HepG2 (cell line): ENCODE data around the gene HAS3. TPM values are rescaled to one million over a fixed set of nuclear protein-coding genes. Genes with fewer than 3 reads are reported as not detected.

Experiments used
- BORCS8-MEF2B ChIP-seq: sonication (generic); formaldehyde crosslinking; IDR thresholded peaks from 2 replicates; pipeline ENCODE4 v1.8.0; 2022; ENCODE audit warnings: mild to moderate bottlenecking, missing genetic modification reagents
- CAMTA2 ChIP-seq: sonication (generic); formaldehyde crosslinking; IDR thresholded peaks from 2 replicates; pipeline ENCODE4 v1.4.0; 2020; ENCODE audit warnings: mild to moderate bottlenecking, missing genetic modification reagents, borderline replicate concordance
- GTF2F1 ChIP-seq: fragments of 150-350 bp; IDR thresholded peaks from 2 replicates; pipeline ENCODE4 v1.6.1; 2014; ENCODE audit warnings: low read length
- HHEX ChIP-seq: IDR thresholded peaks from 2 replicates; pipeline ENCODE4 v1.6.1; 2016; ENCODE audit warnings: control low read depth
- JUNB ChIP-seq: sonication (generic); formaldehyde crosslinking; IDR thresholded peaks from 2 replicates; pipeline ENCODE4 v1.8.0; 2022; ENCODE audit warnings: missing genetic modification reagents, mild to moderate bottlenecking, borderline replicate concordance
- PLSCR1 ChIP-seq: sonication (generic); formaldehyde crosslinking; IDR thresholded peaks from 2 replicates; pipeline ENCODE4 v1.5.0; 2020; ENCODE audit warnings: missing genetic modification reagents, mild to moderate bottlenecking, borderline replicate concordance
- RXRA ChIP-seq: sonication (generic); formaldehyde crosslinking; IDR thresholded peaks from 2 replicates; pipeline ENCODE4 v1.5.1; 2020; ENCODE audit warnings: missing genetic modification reagents
- SMAD9 ChIP-seq: sonication (generic); formaldehyde crosslinking; IDR thresholded peaks from 2 replicates; pipeline ENCODE4 v1.5.1; 2020; ENCODE audit warnings: mild to moderate bottlenecking, missing genetic modification reagents
- ZHX2 ChIP-seq, 2 experiments: sonication (generic) in 1 of 2; formaldehyde crosslinking in 1 of 2; IDR thresholded peaks; 2 replicates each; pipeline versions ENCODE4 v1.6.1 to v1.9.0; 2014 to 2022; ENCODE audit warnings: antibody characterized with exemption in 1 of 2, borderline replicate concordance in 1 of 2, inconsistent platforms in 1 of 2, low read depth in 1 of 2, missing genetic modification reagents in 1 of 2
- ZKSCAN1 ChIP-seq: fragments of 150-350 bp; IDR thresholded peaks from 2 replicates; pipeline ENCODE4 v1.6.1; 2014; ENCODE audit warnings: low read length
- ZNF160 ChIP-seq: sonication (generic); formaldehyde crosslinking; IDR thresholded peaks from 2 replicates; pipeline ENCODE4 v1.8.0; 2022; ENCODE audit warnings: mild to moderate bottlenecking, inconsistent platforms, missing genetic modification reagents
- ZNF331 ChIP-seq: sonication (generic); formaldehyde crosslinking; IDR thresholded peaks from 2 replicates; pipeline ENCODE4 v1.4.0; 2020; ENCODE audit warnings: missing genetic modification reagents
- ZNF335 ChIP-seq: sonication (generic); formaldehyde crosslinking; IDR thresholded peaks from 2 replicates; pipeline ENCODE4 v1.4.0; 2020; ENCODE audit warnings: missing genetic modification reagents
- ZNF605 ChIP-seq: sonication (generic); formaldehyde crosslinking; IDR thresholded peaks from 2 replicates; pipeline ENCODE4 v1.8.0; 2022; ENCODE audit warnings: mild to moderate bottlenecking, missing genetic modification reagents
- ZNF614 ChIP-seq: IDR thresholded peaks from 2 replicates; pipeline ENCODE4 v1.6.1; 2018; ENCODE audit warnings: missing biosample characterization, missing genetic modification reagents, inconsistent platforms, borderline replicate concordance
- ZNF639 ChIP-seq: conservative IDR thresholded peaks from 2 replicates; pipeline ENCODE4 v1.6.1; 2018; ENCODE audit warnings: missing genetic modification reagents
- ZNF674 ChIP-seq: sonication (generic); formaldehyde crosslinking; IDR thresholded peaks from 2 replicates; pipeline ENCODE4 v1.5.0; 2020; ENCODE audit warnings: low read depth, mild to moderate bottlenecking, missing genetic modification reagents
- ZNF788 ChIP-seq: sonication (generic); formaldehyde crosslinking; IDR thresholded peaks from 2 replicates; pipeline ENCODE4 v1.5.0; 2020; ENCODE audit warnings: mild to moderate bottlenecking, missing genetic modification reagents, borderline replicate concordance
- ZNF816 ChIP-seq: sonication (generic); formaldehyde crosslinking; IDR thresholded peaks from 2 replicates; pipeline ENCODE4 v1.8.0; 2022; ENCODE audit warnings: missing genetic modification reagents, mild to moderate bottlenecking, borderline replicate concordance
- ZZZ3 ChIP-seq: sonication (generic); formaldehyde crosslinking; IDR thresholded peaks from 2 replicates; pipeline ENCODE4 v1.4.0; 2020; ENCODE audit warnings: missing genetic modification reagents, mild to moderate bottlenecking, borderline replicate concordance
- polyA plus RNA-seq, 8 experiments: library from polyadenylated mRNA; depleted of rRNA in 3 of 8; stranded (reverse) in 7 of 8; unstranded in 1 of 8; fragments of >200 nt; fragmentation: Illumina TruSeq in 4 of 8; extraction: Trizol in 4 of 8; gene quantifications; 2 replicates each; pipeline versions ENCODE4 v1.2.1 to v1.2.3, GENCODE V29; 2011 to 2016; ENCODE audit warnings: low read depth in 4 of 8, missing spikeins in 1 of 8, mixed read lengths in 1 of 8; ENCODE audit not compliant: insufficient read depth in 1 of 8
- total RNA-seq, 5 experiments: library from RNA; depleted of rRNA; stranded (reverse); fragments of >200 nt; fragmentation: Illumina TruSeq; extraction: Trizol; gene quantifications; 2 replicates each; pipeline ENCODE4 v1.2.3, GENCODE V29; 2016; ENCODE audit warnings: low read depth in 1 of 5

Gene HAS3
- total and polyA plus RNA-seq, 2 of the 13 experiments (the other 11 are each of a cell fraction or from before 2014, with no cell fraction given), result 0.04 to 0.30 TPM

GRCh38 chr16:69089091-69089910, 16.2 kb upstream of the HAS3 start (continued):
- TF ChIP-seq ZNF160 (CRISPR knock-in tag), result no peak
- no peak for TF ChIP-seq JUNB
- TF ChIP-seq CAMTA2 (CRISPR knock-in tag), result no peak; the same call in 1 of the 2 replicates
- TF ChIP-seq PLSCR1 (CRISPR knock-in tag), result no peak
- no peak for TF ChIP-seq ZNF639 (CRISPR knock-in tag)
- TF ChIP-seq ZNF816 (CRISPR knock-in tag), result no peak
- TF ChIP-seq ZNF331, result peak; percentile 42; the same call in 1 of the 2 replicates
- no peak for TF ChIP-seq GTF2F1
- no peak for TF ChIP-seq SMAD9 (CRISPR knock-in tag)
- no peak for TF ChIP-seq ZNF614 (CRISPR knock-in tag)
- 0 out of 2 replicates have a peak, but pooled peaks have one; percentile 63 for TF ChIP-seq RXRA (CRISPR knock-in tag)
- no peak for TF ChIP-seq ZNF335 (CRISPR knock-in tag)
- TF ChIP-seq ZNF674 (CRISPR knock-in tag), result no peak
- peak; percentile 39; the same call in 1 of the 2 replicates for TF ChIP-seq ZNF788 (CRISPR knock-in tag)
- TF ChIP-seq ZKSCAN1, result no peak
- TF ChIP-seq ZZZ3, result no peak
- peak; percentile 47; the same call in 1 of the 2 replicates for TF ChIP-seq ZNF605 (CRISPR knock-in tag)
- TF ChIP-seq HHEX (CRISPR knock-in tag), result no peak
- no peak for TF ChIP-seq ZHX2 (IDR thresholded peaks at IDR 0.05; ENCODE audit: low read depth)
- no peak for TF ChIP-seq ZHX2 (CRISPR knock-in tag; IDR thresholded peaks at IDR 0.05; ENCODE audit: borderline replicate concordance)
- TF ChIP-seq BORCS8-MEF2B (CRISPR knock-in tag), result peak; percentile 84
